HG02588 (cell line): ENCODE results near the gene HCAR2.
"Not testable (repeated sequence)": the region's sequence is repeated elsewhere in the genome, so short reads cannot be mapped to it uniquely, and the experiment has no call there.

Source experiments
- ATAC-seq: cut with Tn5 transposase; IDR thresholded peaks from one replicate; pipeline ENCODE4 v1.9.1; 2021; ENCODE audit warnings: mild to moderate bottlenecking, moderate library complexity; ENCODE audit not compliant: unreplicated experiment

Gene HCAR2

GRCh38 chr12:122669397-122670070 lies 33.6 kb downstream of the HCAR2 start:
- ATAC-seq = no peak

DNA sequence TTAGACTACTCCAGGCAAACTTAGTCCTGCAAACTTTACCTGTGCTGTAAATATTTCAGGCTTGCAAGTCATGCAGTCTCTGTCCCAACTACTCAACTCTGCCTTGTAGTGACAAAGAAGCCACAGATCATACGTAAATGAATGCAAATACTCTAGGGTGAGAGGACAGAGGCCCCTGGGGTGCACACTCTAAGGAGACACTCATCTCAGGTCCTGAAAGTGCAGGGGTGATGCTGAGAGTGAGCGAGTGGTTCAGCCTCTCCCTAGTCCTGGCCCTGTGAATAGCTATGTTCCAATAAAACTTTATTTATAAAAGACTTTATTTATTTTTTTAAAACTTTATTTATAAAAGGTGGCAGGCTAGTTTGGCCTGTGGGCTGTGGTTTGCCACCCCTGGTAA lies 34.9 kb downstream of the HCAR2 start:
- no peak for ATAC-seq

DNA sequence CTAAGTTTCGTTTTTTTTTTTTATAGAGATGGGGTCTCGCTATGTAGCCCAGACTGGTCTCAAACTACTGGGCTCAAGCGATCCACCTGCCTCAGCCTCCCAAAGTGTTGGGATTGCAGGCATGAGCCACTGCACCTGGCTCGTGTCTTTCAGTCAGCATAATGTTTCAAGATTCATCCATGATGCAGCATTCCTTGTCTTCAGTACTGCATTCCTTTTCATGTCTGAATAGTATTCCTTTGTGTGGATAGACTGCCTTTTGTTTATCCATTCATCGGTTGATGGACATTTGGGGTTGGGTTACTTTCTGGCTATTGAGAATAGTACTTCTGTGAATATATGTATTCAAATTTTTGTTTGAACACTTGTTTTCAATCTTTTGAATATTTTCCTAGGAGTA lies 37.4 kb downstream of the HCAR2 start:
- no peak for ATAC-seq

GRCh38 chr12:122665349-122665748 lies 37.8 kb downstream of the HCAR2 start:
- ATAC-seq = no peak

DNA sequence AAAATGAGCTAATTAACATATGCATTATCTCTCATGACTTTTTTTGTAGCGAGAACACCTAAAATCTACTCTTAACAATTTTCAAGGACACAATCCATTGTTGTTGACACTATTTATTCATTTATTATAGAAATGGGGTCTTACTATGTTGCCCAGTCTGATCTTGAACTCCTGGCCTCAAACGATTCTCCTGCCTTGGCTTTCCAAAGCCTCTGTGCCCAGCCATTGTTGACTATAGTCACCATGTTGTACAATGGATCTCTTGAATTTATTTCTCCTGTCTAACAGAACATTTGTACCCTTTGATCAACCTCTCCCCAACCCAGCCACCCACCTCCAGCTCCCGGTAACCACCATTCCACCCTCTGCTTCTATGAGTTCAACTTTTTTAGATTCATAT lies 41.2 kb downstream of the HCAR2 start:
- ATAC-seq = no peak

DNA sequence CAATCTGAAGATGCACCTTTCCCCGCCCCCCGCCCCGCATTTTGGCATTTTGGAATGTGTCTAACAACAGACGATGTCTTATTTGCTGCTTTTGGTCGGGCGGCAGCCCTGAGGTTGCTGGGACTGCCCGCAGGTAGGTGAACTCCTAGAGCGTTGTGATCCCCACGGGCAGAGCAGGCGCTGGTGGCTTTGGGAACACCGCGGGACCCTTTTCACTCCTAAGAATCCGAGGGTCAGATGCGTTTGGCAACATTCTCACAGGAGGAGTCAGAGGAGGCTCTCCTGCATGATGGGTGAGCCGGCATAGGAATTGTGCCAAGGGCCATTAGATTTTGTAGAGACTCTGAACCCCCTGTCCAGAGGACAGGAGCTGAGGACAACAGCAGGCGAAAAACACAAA lies 41.9 kb downstream of the HCAR2 start:
- no peak for ATAC-seq

- ATAC-seq = no peak
Measured at GRCh38 chr12:122659579-122659978, 43.6 kb downstream of the HCAR2 start.

DNA sequence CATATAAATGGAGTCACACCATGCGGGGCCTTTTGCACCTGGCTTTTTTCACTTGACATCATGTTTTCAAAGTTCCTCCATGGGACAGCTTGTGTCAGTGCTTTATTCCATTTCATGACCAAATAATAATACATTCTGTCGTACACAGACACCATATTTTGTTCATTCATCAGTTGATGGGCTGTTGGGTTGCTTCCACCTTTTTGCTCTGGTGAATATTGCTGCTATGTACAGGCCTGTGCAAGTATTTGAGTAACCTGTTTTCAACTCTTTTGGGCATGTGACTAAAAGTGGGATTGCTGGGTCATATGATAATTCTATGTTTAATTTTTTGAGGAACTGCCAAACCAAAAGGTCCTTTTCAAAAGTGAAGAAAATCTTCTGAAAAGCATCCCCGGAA lies 46.9 kb downstream of the HCAR2 start:
- no peak for ATAC-seq

DNA sequence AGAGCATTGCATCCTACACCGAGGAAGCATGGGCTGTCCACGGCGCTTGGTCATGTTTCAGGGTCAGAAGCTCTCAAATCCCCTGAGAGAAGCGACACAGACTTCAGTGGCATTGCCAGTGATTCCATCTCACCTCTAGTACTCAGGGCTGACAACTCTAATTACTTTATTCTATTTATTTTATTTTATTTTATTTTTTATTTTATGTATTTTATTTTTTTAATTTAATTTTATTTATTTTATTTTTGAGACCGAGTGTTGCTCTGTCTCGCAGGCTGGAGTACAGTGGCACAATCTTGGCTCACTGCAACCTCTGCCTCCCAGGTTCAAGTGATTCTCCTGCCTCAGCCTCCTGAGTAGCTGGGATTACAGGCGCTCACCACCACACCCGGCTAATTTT lies 49.9 kb downstream of the HCAR2 start:
- not testable (repeated sequence) for ATAC-seq

GRCh38 chr12:122651520-122652224 lies 51.5 kb downstream of the HCAR2 start:
- no peak for ATAC-seq
